HG03025 (cell line): ENCODE results near the gene AFAP1L2.

Experiments used
- ATAC-seq: cut with Tn5 transposase; IDR thresholded peaks from one replicate; pipeline ENCODE4 v1.9.1; 2021; ENCODE audit warnings: mild to moderate bottlenecking, moderate library complexity; ENCODE audit not compliant: unreplicated experiment, low FRiP score

The AFAP1L2 gene

GRCh38 chr10:114418109-114418508 lies 13.8 kb upstream of the AFAP1L2 start:
- ATAC-seq = no peak

DNA sequence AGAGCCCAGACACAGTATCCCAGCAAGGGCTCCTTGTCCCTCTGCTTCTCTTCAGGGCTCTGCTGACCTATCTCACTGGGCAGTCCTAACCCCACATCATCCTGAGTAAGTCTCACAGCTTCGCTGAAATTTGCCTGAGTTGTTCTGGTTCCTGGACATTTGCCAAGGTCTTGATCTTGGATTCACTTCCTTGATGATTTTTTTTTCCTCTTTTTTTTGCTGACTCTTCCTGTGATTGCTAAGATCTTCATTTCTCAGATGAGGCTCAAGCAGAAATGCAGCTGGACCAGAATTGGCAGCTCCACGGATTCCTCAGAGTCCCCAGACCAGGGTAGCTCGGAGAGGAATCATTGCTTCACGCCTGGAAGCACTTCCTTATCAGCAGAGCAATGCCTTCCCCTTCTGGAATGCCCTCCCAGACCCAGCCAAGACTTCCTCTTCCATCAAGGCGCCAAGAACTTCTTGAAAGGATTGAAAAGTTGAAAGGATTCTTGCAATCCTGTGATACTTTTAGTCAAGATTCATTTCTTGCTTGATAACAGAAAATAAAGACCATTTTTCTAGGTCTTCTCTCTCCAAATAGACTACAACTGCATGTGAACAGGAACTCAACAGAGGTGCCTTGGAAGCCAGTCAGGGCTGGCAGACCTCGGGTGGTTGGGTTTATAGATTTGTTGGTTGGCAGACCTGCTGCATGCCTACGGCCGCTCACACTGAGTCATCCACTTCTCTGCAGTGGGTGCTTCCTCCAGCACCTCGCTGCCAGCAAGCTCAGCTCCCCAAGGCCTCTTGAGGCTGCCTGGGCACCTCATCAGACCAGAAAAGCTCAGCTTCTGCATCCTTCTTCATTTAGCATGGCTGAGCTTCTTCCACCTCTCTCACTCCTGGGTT lies 8.8 kb upstream of the AFAP1L2 start:
- ATAC-seq = no peak

DNA sequence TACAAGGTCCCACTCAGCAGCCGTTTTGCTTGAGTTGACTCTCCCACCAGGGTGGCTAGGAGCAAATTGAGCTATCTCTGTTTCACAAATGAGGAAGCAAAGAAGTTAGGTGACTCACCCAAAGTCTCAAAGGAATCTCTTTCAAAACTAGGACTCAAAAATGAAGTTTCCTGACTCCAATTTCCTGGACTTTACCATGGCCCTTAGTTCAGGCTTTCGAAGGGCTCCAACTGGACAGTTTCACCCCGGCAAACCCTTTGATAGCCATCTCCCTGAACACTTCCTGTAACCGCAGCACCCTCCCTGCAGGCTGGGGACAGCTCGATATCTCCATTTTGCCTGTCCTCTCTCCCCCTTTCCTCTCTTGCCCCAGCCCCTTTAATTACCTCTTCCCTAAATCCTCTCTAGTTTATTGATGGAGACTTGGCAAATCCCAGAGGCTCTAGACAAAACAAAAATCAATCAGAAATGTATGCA lies 4.7 kb upstream of the AFAP1L2 start:
- ATAC-seq = no peak

DNA sequence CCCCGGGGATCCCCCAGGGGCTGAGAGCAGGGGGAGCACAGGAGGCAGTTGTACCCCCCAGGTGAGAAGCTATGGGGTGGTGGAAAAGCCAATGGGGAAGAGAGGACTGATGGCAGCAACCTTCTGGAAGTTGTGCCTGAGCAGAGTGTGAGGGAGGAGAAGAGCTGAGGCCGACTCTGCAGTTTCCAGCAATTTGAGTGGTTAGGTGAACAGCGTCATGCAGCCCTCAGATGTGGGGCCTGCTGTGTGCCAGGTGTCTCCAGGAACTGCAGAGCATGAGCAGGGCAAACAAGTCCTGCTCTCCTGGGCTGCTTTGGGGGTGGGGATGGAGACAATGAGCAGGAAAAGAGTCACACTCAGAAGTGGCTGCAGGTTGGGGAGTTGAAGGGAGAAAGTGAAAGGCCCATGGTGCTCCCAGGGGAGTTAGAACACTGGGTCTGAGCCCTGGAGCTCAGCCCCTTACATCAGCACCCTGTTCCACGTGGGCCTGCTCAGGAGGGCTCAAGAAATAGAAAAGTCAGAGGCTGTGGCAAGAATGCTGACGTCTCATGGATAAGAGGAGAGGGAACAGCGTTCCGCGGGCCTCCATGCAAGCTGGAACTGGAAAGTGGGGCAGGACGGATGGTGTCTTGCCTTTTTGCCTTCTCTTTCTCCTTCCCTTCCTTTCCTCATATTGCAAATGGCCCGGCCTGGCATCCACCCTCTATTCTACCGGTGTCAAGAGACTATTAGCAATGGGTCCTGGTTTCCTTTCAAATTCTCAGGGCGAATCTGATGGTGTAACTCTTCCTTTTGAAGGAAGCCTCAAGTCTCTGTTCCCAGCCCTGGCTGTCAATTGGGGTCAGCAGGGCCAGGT lies 4.0 kb upstream of the AFAP1L2 start:
- ATAC-seq = no peak

- ATAC-seq = no peak
Observed at GRCh38 chr10:114406455-114406854, 2.2 kb upstream of the AFAP1L2 start.

DNA sequence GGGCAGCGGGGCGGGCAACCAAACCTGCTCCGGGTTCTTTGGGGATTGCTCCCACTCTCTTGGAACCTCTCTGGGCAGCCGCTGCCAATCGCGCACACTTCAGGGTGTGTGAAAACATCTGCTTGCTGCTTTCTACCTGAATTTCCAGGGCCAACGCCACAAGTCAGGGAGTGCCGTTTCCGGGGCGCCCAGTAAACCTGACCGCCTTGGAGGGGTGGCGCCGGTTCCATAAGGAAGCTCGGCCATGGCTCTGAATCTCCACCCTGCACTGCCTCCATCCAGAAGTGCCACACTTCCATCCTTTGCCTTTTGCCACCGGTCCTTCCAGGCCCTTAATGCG lies 679 bp upstream of the AFAP1L2 start:
- no peak for ATAC-seq

GRCh38 chr10:114403541-114404161 lies 651 bp downstream of the AFAP1L2 start:
- no peak for ATAC-seq

- no peak for ATAC-seq
Observed at GRCh38 chr10:114402871-114403540, 1.3 kb downstream of the AFAP1L2 start.

DNA sequence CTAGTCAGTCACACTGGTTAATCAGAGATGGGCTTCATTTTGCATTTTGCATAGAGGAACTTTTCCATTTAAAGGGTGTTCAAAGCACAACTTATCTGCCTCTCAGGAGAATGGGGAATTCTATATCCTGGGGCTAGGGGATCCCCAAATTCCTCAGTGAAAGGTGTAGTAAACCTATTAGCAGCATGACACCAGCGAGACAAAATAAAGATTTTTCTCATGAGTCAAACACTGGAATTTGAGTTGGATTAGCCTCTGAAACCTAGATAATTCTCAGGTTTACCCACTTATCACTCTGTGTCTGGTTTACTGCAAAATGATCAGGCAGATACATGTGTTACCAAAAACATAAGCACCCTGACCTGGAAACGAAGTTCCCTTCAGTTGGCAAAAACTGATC lies 2.1 kb downstream of the AFAP1L2 start:
- ATAC-seq = no peak

DNA sequence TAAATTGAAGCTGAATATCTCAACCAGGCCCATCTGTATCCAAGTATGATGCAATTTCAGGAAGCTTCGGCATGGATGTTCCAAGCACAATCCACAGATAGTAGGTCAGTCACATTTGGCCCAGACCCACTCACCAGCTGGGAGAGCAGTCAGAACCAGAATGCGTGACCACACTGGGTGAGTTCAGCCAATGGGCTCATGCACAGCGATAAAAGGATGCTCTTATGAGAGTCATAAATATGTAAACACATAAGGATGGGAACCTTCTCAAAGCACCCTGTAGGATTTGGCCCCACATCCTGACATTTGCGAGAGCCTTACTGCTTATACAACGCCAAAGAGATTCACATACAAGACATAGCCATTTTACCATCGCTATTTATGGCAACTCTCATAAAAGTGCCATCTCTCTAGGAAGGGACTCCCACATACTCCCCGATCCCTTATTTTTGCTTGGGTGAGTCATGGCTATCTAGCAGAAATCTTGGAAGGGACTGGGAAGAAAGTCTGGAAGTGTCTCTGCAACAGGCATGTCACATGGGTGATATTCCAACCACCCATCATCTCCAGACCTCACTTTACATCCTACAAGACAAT lies 3.0 kb downstream of the AFAP1L2 start:
- no peak for ATAC-seq

DNA sequence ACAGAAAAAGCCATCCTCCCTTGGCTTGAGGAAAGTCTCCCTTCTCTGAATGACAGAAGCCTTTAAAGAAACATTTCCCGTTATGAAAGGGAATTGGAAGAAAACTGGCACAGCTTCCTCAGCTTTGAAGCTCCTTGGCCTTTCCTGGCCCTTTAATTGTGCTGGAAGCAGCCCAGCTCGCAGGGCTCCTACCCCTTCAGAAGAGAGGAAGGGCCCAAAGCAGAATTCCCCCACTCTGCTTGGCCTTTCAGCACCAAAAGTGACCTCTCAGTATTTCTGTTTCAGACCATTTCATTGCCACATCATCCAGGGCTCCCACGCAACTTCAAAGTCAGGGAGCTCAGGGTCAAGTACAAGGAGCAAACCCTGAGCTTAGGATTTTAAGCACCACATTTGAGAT lies 4.2 kb downstream of the AFAP1L2 start:
- no peak for ATAC-seq

- ATAC-seq = no peak
Observed at GRCh38 chr10:114399576-114399975, 4.7 kb downstream of the AFAP1L2 start.

- ATAC-seq = no peak
Observed at GRCh38 chr10:114398587-114399331, 5.5 kb downstream of the AFAP1L2 start.

- no peak for ATAC-seq
Observed at GRCh38 chr10:114397651-114398145, 6.6 kb downstream of the AFAP1L2 start.

DNA sequence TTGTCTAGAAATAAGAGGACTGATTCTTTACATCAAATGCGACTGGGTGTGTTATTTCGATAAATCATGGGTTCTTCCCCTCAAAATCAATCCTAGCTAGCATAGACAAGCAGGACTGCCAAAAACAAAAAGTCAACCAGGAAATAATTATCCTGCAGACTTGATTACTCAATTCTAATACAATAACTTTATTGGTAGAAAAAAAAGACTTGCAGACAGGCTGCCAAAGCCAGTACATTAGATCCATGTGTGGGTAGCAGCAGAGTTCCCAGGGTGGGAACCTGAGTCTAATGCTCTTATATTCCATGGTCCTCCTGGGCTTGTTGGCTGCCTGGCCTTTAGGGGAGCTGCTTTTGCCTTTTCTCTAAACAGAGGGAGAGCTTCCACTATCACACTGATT lies 7.8 kb downstream of the AFAP1L2 start:
- no peak for ATAC-seq

DNA sequence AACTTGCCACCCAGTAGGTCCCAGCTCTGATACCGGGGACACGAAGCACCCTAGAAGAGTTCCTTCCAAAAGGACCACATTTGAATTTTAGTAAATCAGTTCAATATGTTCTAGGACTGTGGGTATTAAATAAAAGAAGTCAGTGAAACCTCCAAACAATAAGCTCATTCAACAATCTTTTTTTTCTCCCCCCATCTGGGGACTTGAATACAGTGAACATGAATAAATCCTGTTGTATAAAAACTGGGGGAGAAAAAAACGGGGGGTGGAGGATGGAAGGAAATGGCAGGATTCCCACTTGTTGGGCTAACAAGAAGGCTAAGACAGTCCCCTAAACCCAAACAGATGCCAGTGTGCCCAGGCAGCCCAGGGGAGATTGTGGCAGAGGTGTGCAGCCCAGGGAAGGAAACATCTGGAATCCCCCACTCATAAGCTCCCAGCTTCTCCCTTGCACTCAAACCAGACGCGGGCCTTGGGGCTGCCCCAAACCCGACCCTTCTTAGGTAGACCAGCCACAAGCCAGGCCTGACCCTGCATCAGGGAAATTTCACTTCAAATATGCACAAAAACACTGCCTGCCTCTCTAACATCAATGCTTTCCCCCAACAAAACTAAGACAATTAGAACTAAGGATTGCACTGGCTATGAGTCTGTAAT lies 8.8 kb downstream of the AFAP1L2 start:
- ATAC-seq = no peak

GRCh38 chr10:114394531-114394930 lies 9.8 kb downstream of the AFAP1L2 start:
- ATAC-seq = no peak

DNA sequence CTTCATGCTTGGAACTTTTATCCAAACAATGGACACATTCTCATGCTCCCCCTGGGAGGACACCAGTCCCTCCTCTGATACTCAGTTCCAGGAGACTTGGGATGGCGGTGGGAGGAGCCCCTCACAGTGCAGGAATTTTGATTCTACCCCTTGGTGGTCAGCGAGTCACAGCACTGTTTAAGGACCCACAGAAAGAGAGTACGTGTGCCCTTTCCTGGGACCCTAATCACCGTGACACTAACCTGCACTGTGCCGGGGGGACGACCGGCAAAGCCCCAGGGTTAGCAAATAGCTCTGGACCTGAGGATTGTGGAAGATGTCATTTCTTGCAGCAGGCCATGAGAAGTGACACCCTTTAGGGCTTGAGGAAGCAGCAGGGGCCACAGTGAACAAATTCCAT lies 10.4 kb downstream of the AFAP1L2 start:
- ATAC-seq = no peak

GRCh38 chr10:114393482-114393881 lies 10.8 kb downstream of the AFAP1L2 start:
- ATAC-seq = no peak
